Trophoblast cell (in vitro differentiated cells and primary cell): Measurements from ENCODE around the gene ODC1.
A peak's percentile ranks its signal among the peaks of the same experiment; 100 is the strongest.

Experiments used
- DNase-seq, 2 donors: peaks; one replicate each; pipeline ENCODE4 v3.0.0-alpha.2; 2016
- H2AFZ ChIP-seq: 2 replicates; pipeline ENCODE4 v1.6.1; 2013; ENCODE audit warnings: low read length, moderate library complexity, mild to moderate bottlenecking; ENCODE audit not compliant: insufficient read depth, poor library complexity
- H2AK5ac ChIP-seq: 2 replicates; pipeline ENCODE4 v1.6.1; 2013; ENCODE audit warnings: mild to moderate bottlenecking, low read length
- H2BK120ac ChIP-seq: 2 replicates; pipeline ENCODE4 v1.6.1; 2013; ENCODE audit warnings: low read length, mild to moderate bottlenecking, moderate library complexity; ENCODE audit not compliant: insufficient read depth, poor library complexity
- H2BK12ac ChIP-seq: 2 replicates; pipeline ENCODE4 v1.6.1; 2013; ENCODE audit warnings: mild to moderate bottlenecking, low read length, moderate library complexity
- H2BK5ac ChIP-seq: 2 replicates; pipeline ENCODE4 v1.6.1; 2013; ENCODE audit warnings: low read length, low read depth, moderate library complexity, mild to moderate bottlenecking; ENCODE audit not compliant: poor library complexity
- H3K14ac ChIP-seq: 2 replicates; pipeline ENCODE4 v1.6.1; 2013; ENCODE audit warnings: mild to moderate bottlenecking, low read length
- H3K18ac ChIP-seq: 2 replicates; pipeline ENCODE4 v1.6.1; 2013; ENCODE audit warnings: mild to moderate bottlenecking, low read length
- H3K23ac ChIP-seq: 2 replicates; pipeline ENCODE4 v1.6.1; 2013; ENCODE audit warnings: low read length
- H3K27ac ChIP-seq: 2 replicates; pipeline ENCODE4 v1.5.1; 2013; ENCODE audit warnings: low read depth, mild to moderate bottlenecking, inconsistent platforms, low read length, moderate library complexity
- H3K27me3 ChIP-seq: 2 replicates; pipeline ENCODE4 v1.6.1; 2013; ENCODE audit warnings: inconsistent platforms, mild to moderate bottlenecking, low read length, moderate library complexity; ENCODE audit not compliant: insufficient read depth
- H3K36me3 ChIP-seq, 2 experiments: 1 replicate in 1 of 2; 2 replicates in 1 of 2; pipeline ENCODE4 v1.6.1; 2013; ENCODE audit warnings: low read length in 2 of 2, mild to moderate bottlenecking in 2 of 2, moderate library complexity in 1 of 2; ENCODE audit not compliant: insufficient read depth in 2 of 2, control insufficient read depth in 1 of 2
- H3K4ac ChIP-seq: 2 replicates; pipeline ENCODE4 v1.6.1; 2013; ENCODE audit warnings: low read depth, mild to moderate bottlenecking, low read length, moderate library complexity
- H3K4me1 ChIP-seq, 2 experiments: 1 replicate in 1 of 2; 2 replicates in 1 of 2; pipeline ENCODE4 v1.6.1; 2013; ENCODE audit warnings: low read length in 2 of 2, mild to moderate bottlenecking in 2 of 2, moderate library complexity in 1 of 2; ENCODE audit not compliant: insufficient read depth in 2 of 2, control insufficient read depth in 1 of 2
- H3K4me2 ChIP-seq: 2 replicates; pipeline ENCODE4 v1.6.1; 2013; ENCODE audit warnings: inconsistent platforms, mild to moderate bottlenecking, low read length, moderate library complexity
- H3K4me3 ChIP-seq: 2 replicates; pipeline ENCODE4 v1.5.1; 2013; ENCODE audit warnings: mild to moderate bottlenecking, low read depth, low read length, inconsistent platforms
- H3K79me1 ChIP-seq: one replicate; pipeline ENCODE4 v1.6.1; 2013; ENCODE audit warnings: low read length
- H3K79me2 ChIP-seq: 2 replicates; pipeline ENCODE4 v1.6.1; 2013; ENCODE audit warnings: low read length, mild to moderate bottlenecking; ENCODE audit not compliant: control insufficient read depth, insufficient read depth, poor library complexity
- H3K9ac ChIP-seq: 2 replicates; pipeline ENCODE4 v1.6.1; 2013; ENCODE audit warnings: mild to moderate bottlenecking, low read length
- H3K9me3 ChIP-seq: 2 replicates; pipeline ENCODE4 v1.6.1; 2013; ENCODE audit warnings: low read depth, mild to moderate bottlenecking, control low read depth, inconsistent platforms, low read length; ENCODE audit not compliant: insufficient read depth
- H4K12ac ChIP-seq: 2 replicates; pipeline ENCODE4 v1.6.1; 2013; ENCODE audit warnings: low read depth, mild to moderate bottlenecking, low read length, moderate library complexity
- H4K8ac ChIP-seq: 2 replicates; pipeline ENCODE4 v1.6.1; 2013; ENCODE audit warnings: low read depth, mild to moderate bottlenecking, low read length, moderate library complexity
- H4K91ac ChIP-seq: one replicate; pipeline ENCODE4 v1.6.1; 2013; ENCODE audit warnings: low read depth, mild to moderate bottlenecking, low read length, moderate library complexity
- WGBS: extraction: QIAGEN DNeasy Blood & Tissue Kit; methylation state at CpG from one replicate; pipeline ENCODE4 v1.1.7; 2013; ENCODE audit warnings: missing lambda C conversion rate; ENCODE audit not compliant: insufficient read length, insufficient coverage; ENCODE audit errors: extremely low coverage; 5-methylcytosine and 5-hydroxymethylcytosine counted together

Gene ODC1

GRCh38 chr2:10408649-10409579 is 39.2 kb downstream of the ODC1 start:
- H2AFZ ChIP-seq = no peak overlapping the region
- no peak overlapping the region for H3K27ac ChIP-seq
- H4K8ac ChIP-seq = no peak overlapping the region
- no peak overlapping the region for H2BK12ac ChIP-seq
- DNase-seq = peak; percentile 86 to 95
- no peak overlapping the region for H3K18ac ChIP-seq
- H2BK5ac ChIP-seq = no peak overlapping the region
- no peak overlapping the region for H3K4me3 ChIP-seq
- no peaks in the 10 kb centered on the region for H3K9me3 ChIP-seq
- no peak overlapping the region for H2BK120ac ChIP-seq
- H3K79me1 ChIP-seq = no peaks in the 10 kb centered on the region
- H3K4me2 ChIP-seq = no peak overlapping the region
- no peaks in the 10 kb centered on the region for H3K79me2 ChIP-seq
- no peaks in the 10 kb centered on the region for H3K27me3 ChIP-seq
- no peak overlapping the region for H3K14ac ChIP-seq
- H3K9ac ChIP-seq = no peak overlapping the region
- WGBS = no CpG with 5 or more reads among the region's 24 CpGs
- H3K4ac ChIP-seq = no peak overlapping the region
- H2AK5ac ChIP-seq = no peak overlapping the region
- H3K36me3 ChIP-seq = peaks cover 2 to 5% of the 10 kb centered on the region in 2 experiments
- no peak overlapping the region for H3K23ac ChIP-seq
- H4K91ac ChIP-seq = no peak overlapping the region
- no peak overlapping the region for H4K12ac ChIP-seq
- peaks cover 4 to 12% of the 10 kb centered on the region in 2 experiments for H3K4me1 ChIP-seq

- Histone ChIP-seq H2BK5ac (no peak overlapping the region), H2AFZ (no peak overlapping the region), H2BK12ac (no peak overlapping the region), H3K4me3 (no peak overlapping the region), H3K14ac (no peak overlapping the region), H3K4me1 (peaks cover 4 to 11% of the 10 kb centered on the region in 2 experiments), H2AK5ac (no peak overlapping the region), H4K12ac (no peak overlapping the region), H3K18ac (no peak overlapping the region), H3K27ac (no peak overlapping the region), H3K27me3 (no peaks in the 10 kb centered on the region), H3K9me3 (no peaks in the 10 kb centered on the region), H3K23ac (no peak overlapping the region), H3K79me2 (no peaks in the 10 kb centered on the region), H3K79me1 (no peaks in the 10 kb centered on the region), H3K36me3 (peaks cover 2 to 5% of the 10 kb centered on the region in 2 experiments), H3K4ac (no peak overlapping the region), H2BK120ac (no peak overlapping the region), H4K91ac (no peak overlapping the region), H3K4me2 (no peak overlapping the region), H3K9ac (no peak overlapping the region), H4K8ac (no peak overlapping the region)
- peak; percentile 84 to 94 for DNase-seq
- no CpG with 5 or more reads among the region's 11 CpGs for WGBS
These were observed 40.1 kb downstream of the ODC1 start for GRCh38 chr2:10407841-10408648.

GRCh38 chr2:10407432-10407831 is 40.7 kb downstream of the ODC1 start:
- no peaks in the 10 kb centered on the region for H3K79me1 ChIP-seq

GRCh38 chr2:10406491-10407188 is 41.5 kb downstream of the ODC1 start:
- no peak overlapping the region for H3K14ac ChIP-seq
- H3K79me1 ChIP-seq = no peaks in the 10 kb centered on the region
- H2AFZ ChIP-seq = no peak overlapping the region
- H4K91ac ChIP-seq = no peak overlapping the region
- no peak overlapping the region for H2BK5ac ChIP-seq
- H3K18ac ChIP-seq = no peak overlapping the region
- no peak overlapping the region for H3K4me2 ChIP-seq
- no peak overlapping the region for H3K4me3 ChIP-seq
- no peak overlapping the region for H2AK5ac ChIP-seq
- no peak overlapping the region for H3K9ac ChIP-seq
- H3K4me1 ChIP-seq = peaks cover 4 to 11% of the 10 kb centered on the region in 2 experiments
- no peaks in the 10 kb centered on the region for H3K9me3 ChIP-seq
- H4K8ac ChIP-seq = no peak overlapping the region
- H3K4ac ChIP-seq = no peak overlapping the region
- no peak overlapping the region for H3K27ac ChIP-seq
- no CpG with 5 or more reads among the region's 18 CpGs for WGBS
- H2BK12ac ChIP-seq = no peak overlapping the region
- no peaks in the 10 kb centered on the region for H3K27me3 ChIP-seq
- no peak overlapping the region for H4K12ac ChIP-seq
- H3K23ac ChIP-seq = no peak overlapping the region
- H2BK120ac ChIP-seq = no peak overlapping the region
- H3K79me2 ChIP-seq = no peaks in the 10 kb centered on the region
- H3K36me3 ChIP-seq = peaks cover 0 to 5% of the 10 kb centered on the region in 2 experiments
- no peak for DNase-seq

More at GRCh38 chr2:10407432-10407831, 40.7 kb downstream of the ODC1 start:
- H2AFZ ChIP-seq = no peak overlapping the region
- no peak overlapping the region for H3K4me2 ChIP-seq
- no peak overlapping the region for H3K18ac ChIP-seq
- no peak overlapping the region for H4K12ac ChIP-seq
- DNase-seq = no peak
- H4K91ac ChIP-seq = no peak overlapping the region
- H2AK5ac ChIP-seq = no peak overlapping the region
- no peaks in the 10 kb centered on the region for H3K79me2 ChIP-seq
- H2BK120ac ChIP-seq = no peak overlapping the region
- no peaks in the 10 kb centered on the region for H3K27me3 ChIP-seq
- H2BK5ac ChIP-seq = no peak overlapping the region
- no peak overlapping the region for H2BK12ac ChIP-seq
- no peak overlapping the region for H3K23ac ChIP-seq
- no CpG with 5 or more reads among the region's 4 CpGs for WGBS
- H3K9ac ChIP-seq = no peak overlapping the region
- peaks cover 2 to 5% of the 10 kb centered on the region in 2 experiments for H3K36me3 ChIP-seq
- H3K4me1 ChIP-seq = peaks cover 4 to 11% of the 10 kb centered on the region in 2 experiments
- no peak overlapping the region for H4K8ac ChIP-seq
- no peak overlapping the region for H3K4ac ChIP-seq
- H3K14ac ChIP-seq = no peak overlapping the region
- H3K27ac ChIP-seq = no peak overlapping the region
- H3K4me3 ChIP-seq = no peak overlapping the region
- H3K9me3 ChIP-seq = no peaks in the 10 kb centered on the region
